NB4 (cell line): ENCODE measurements around the gene BARD1.

Source experiments
- MYC ChIP-seq: IDR thresholded peaks from 2 replicates; pipeline ENCODE4 v1.6.1; 2011; ENCODE audit warnings: low read depth, low read length
- POLR2A ChIP-seq: IDR thresholded peaks from 2 replicates; pipeline ENCODE4 v1.6.1; 2011; ENCODE audit warnings: mild to moderate bottlenecking; ENCODE audit not compliant: insufficient read length; ENCODE audit errors: extremely low read depth
- TF ChIP-seq, protein P1 (sequence below): IDR thresholded peaks from one replicate; pipeline ENCODE4 v1.5.1; 2012; ENCODE audit warnings: low read depth, low read length

DNA sequence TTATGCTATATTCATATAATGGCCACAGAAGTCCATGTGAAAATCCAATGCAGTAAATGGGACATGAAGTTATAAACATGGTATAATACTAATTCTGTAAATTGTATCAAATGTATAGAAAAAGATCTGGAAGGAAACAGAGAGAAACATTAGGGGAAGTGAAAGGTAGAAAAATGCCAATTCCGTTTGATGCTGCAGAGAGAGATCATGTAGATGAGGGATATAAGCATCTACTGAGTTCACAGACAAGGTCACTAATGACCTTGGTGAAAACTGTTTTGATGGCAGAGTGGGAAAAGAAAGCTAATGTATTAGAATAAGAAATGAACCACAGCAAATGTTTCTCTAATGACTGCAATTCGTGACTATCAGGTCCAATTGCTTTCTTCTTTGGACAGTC lies 56.0 kb downstream of the BARD1 start:
- TF ChIP-seq, protein P1, sequence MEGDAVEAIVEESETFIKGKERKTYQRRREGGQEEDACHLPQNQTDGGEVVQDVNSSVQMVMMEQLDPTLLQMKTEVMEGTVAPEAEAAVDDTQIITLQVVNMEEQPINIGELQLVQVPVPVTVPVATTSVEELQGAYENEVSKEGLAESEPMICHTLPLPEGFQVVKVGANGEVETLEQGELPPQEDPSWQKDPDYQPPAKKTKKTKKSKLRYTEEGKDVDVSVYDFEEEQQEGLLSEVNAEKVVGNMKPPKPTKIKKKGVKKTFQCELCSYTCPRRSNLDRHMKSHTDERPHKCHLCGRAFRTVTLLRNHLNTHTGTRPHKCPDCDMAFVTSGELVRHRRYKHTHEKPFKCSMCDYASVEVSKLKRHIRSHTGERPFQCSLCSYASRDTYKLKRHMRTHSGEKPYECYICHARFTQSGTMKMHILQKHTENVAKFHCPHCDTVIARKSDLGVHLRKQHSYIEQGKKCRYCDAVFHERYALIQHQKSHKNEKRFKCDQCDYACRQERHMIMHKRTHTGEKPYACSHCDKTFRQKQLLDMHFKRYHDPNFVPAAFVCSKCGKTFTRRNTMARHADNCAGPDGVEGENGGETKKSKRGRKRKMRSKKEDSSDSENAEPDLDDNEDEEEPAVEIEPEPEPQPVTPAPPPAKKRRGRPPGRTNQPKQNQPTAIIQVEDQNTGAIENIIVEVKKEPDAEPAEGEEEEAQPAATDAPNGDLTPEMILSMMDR = no peak
- no peak for TF ChIP-seq POLR2A
- no peak for TF ChIP-seq MYC
